HT1080 (cell line): ENCODE data around the gene GATA6. TPM values are rescaled to one million over a fixed set of nuclear protein-coding genes. Genes with fewer than 3 reads are reported as not detected.

Source experiments
- DNase-seq: peaks from one replicate; pipeline ENCODE4 v3.0.0-alpha.2; 2015; ENCODE audit warnings: low read depth
- small RNA-seq: library from RNA; depleted of rRNA; stranded (forward); fragments of <200 nt; gene quantifications from one replicate; pipeline ENCODE3, GENCODE V24; 2014
- total RNA-seq: library from RNA; depleted of rRNA; stranded (reverse); fragments of >200 nt; shearing (Covaris generic); gene quantifications from 2 replicates; pipeline ENCODE4 v1.2.3, GENCODE V29; 2014; rRNA removed

GATA6 gene
- total RNA-seq, 1 experiment from 2014 or later, result 6.8 TPM

DNA sequence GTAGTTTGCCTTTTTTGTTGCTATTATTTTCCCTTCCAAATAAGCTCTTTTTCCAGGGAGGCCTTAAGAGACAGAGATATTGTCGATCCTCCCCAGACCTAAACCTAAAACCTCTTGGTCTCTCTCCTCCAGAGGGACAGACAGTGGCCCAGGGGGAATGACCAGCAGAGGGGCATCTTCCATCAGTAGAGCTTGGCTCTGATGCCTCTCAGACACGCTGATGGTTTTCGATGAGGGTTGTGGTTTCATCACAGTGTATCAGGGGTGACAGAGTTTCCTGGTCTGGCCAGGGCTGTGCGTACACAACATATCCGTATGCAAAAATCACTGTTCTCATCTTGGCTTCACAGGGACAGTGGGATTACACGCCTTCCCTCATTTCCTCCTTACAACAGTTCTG lies 68.6 kb downstream of the GATA6 start:
- DNase-seq, result no peak

DNA sequence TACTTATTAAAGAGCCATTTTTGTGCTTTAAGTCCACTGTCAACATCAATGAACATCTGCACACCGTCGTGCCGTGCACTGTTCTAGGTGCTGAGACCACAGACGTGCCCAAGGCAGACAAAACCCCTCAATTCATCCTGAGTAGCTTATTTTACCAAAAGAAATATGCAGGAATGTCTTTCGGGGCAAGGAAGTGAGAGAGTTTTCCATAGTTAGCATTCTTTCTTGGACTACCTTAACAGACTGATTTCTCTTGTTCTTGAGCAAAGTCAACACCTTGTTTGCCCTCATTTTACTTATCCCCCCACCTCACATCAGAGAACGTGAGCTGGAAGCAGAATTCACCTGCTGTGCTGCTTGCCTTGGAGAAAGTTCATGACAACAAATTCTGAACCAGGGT lies 69.3 kb downstream of the GATA6 start:
- DNase-seq, result no peak

- no peak for DNase-seq
These were observed 72.6 kb downstream of the GATA6 start for GRCh38 chr18:22241921-22242361.

GRCh38 chr18:22243513-22243912 lies 74.1 kb downstream of the GATA6 start:
- DNase-seq, result no peak

DNA sequence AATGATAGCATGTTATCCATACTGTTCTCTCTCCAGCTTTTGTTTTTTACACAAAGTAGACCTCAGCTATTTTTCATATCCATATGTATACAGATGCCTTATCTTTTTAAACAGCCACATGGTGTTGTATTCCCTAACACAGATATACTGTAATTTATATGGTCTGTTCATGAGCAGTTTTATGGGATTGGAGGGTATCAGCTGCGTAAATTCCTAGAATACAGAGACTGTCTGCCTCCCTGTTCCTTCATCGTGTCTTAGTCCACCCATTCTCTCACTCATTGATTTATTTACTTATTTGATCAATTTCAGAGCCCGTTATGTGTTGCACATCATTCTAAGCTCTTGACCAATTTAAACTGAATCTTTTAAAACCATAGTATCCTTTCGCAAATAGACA lies 80.6 kb downstream of the GATA6 start:
- no peak for DNase-seq

GRCh38 chr18:22250591-22250996 lies 81.2 kb downstream of the GATA6 start:
- DNase-seq, result peak; percentile 60

Small RNA genes within 50 kb of the gene (small RNA-seq; reads per million reads assigned to genes)
- not detected for gene RNU6-702P
- not detected for gene RNU6ATAC20P

Other genes with a start within 250 kb of the GATA6 start
- not detected in 2 replicates for gene CTAGE1, start 248.3 kb downstream of the GATA6 start, total RNA-seq